Ovary (tissue), 3 donors: ENCODE results near the gene ZNF892.

Experiments
- EP300 ChIP-seq: sonication (generic); formaldehyde crosslinking; IDR thresholded peaks from one replicate; pipeline ENCODE4 v1.6.1; 2017; ENCODE audit warnings: antibody characterized with exemption
- POLR2A ChIP-seq: fragments of 450-650 bp; IDR thresholded peaks from one replicate; pipeline ENCODE4 v1.6.1; 2017; ENCODE audit warnings: antibody characterized with exemption, mild to moderate bottlenecking, moderate library complexity
- TF ChIP-seq, protein P1 (sequence below), 3 donors: fragments of 450-650 bp in 2 of 3; fragments of 200-600 bp in 1 of 3; IDR thresholded peaks; one replicate each; pipeline versions ENCODE4 v1.5.1 to v1.8.0; 2016 to 2022; ENCODE audit warnings: antibody characterized with exemption in 3 of 3, mild to moderate bottlenecking in 1 of 3
- donor health status: DM: no; HTN: no; CAD: no.

DNA sequence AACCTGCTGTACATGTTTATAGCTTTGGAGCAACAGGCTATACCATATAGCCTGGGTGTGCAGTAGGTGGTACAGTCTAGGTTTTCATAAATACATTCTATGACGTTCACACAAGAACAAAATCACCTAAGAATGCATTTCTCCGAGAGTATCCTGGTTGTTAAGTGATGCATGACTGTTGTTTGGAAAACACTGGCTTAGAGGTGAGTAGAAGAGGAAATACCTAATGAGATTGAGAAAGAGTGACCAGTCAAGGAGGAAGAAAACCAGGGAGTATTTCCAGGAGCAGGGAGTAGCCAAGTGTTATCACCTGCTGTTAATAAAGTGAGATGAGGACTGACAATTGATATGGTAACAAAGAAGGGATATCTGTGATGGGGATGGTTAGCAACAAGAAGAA is 2.9 kb upstream of the ZNF892 start:
- TF ChIP-seq POLR2A (no peak), EP300 (no peak)
- TF ChIP-seq, protein P1, sequence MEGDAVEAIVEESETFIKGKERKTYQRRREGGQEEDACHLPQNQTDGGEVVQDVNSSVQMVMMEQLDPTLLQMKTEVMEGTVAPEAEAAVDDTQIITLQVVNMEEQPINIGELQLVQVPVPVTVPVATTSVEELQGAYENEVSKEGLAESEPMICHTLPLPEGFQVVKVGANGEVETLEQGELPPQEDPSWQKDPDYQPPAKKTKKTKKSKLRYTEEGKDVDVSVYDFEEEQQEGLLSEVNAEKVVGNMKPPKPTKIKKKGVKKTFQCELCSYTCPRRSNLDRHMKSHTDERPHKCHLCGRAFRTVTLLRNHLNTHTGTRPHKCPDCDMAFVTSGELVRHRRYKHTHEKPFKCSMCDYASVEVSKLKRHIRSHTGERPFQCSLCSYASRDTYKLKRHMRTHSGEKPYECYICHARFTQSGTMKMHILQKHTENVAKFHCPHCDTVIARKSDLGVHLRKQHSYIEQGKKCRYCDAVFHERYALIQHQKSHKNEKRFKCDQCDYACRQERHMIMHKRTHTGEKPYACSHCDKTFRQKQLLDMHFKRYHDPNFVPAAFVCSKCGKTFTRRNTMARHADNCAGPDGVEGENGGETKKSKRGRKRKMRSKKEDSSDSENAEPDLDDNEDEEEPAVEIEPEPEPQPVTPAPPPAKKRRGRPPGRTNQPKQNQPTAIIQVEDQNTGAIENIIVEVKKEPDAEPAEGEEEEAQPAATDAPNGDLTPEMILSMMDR (IDR thresholded peaks at IDR 0.05) = no peak
